HG03354 (cell line): ENCODE measurements around the gene C5AR1.
"Not testable (repeated sequence)": the region's sequence is repeated elsewhere in the genome, so short reads cannot be mapped to it uniquely, and the experiment has no call there.

Source experiments
- ATAC-seq: cut with Tn5 transposase; IDR thresholded peaks from one replicate; pipeline ENCODE4 v1.9.1; 2021; ENCODE audit warnings: mild to moderate bottlenecking; ENCODE audit not compliant: unreplicated experiment, poor library complexity, severe bottlenecking

Gene C5AR1

DNA sequence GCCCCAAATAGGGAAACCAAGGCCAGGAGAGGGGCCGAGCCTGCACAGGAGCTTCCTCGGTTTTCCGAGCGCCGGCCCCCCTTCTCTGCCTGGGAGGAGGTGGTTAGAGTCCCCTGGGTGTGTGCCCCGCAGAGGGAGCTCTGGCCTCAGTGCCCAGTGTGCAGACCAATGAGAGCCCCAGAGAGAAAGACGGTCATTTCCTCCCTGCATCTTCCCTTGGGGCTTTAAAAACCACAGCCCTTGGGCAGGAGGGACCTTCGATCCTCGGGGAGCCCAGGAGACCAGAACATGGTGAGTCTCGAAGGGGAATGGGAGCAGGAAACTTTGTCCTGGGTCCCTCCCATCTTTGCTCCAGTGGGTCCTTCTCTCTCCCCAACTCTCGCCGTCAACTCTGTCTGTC lies at the start of gene C5AR1:
Gene C5AR1 (plus strand): TSS at position 254 of the 400 bp plus-strand sequence. CDS start 35 bp downstream, at position 289.
- ATAC-seq: no peak

DNA sequence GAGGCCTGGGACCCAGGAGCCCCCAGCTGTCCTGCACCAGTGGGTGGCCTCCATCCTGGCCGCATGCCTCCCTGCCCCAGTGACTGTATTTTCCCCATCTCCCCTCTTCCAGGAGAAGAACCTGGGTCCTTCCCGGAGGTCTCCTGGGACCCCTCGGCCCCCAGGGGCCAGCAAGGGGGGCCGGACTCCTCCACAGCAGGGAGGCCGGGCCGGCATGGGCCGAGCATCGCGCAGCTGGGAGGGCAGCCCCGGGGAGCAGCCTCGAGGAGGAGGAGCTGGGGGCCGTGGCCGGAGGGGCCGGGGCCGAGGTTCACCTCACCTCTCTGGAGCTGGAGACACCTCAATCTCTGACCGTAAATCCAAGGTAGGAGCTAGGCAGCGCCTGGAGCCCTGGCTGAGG lies 49.2 kb upstream of the C5AR1 start:
- ATAC-seq: no peak

GRCh38 chr19:47261946-47262793 lies 47.5 kb upstream of the C5AR1 start:
- ATAC-seq: peak; percentile 72

- ATAC-seq: no peak
Measured at GRCh38 chr19:47264629-47265028, 45.0 kb upstream of the C5AR1 start.

DNA sequence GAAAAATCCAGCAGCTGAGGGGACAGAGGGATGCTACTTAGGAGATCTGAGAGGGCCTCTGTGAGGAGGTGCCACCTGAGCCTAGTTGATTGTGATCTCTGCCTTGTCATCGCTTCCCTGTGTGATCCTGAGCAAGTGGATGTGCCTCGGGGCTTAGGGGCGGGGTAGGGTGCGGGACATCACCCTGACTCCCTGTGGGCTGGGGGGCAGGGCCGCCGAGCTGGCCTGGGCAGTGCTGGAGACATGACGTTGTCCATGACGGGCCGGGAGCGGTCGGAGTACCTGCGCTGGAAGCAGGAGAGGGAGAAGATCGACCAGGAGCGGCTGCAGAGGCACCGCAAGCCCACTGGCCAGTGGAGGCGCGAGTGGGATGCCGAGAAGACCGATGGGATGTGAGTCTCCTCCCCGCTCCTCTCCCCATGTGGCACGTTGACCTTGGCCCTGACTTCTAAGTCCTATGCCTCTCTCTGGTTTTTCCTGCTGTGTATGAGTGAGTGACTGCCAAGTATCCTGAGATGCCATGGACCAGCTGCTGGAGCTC lies 43.2 kb upstream of the C5AR1 start:
- ATAC-seq: no peak

- ATAC-seq: no peak
Measured at GRCh38 chr19:47267350-47267759, 42.3 kb upstream of the C5AR1 start.

DNA sequence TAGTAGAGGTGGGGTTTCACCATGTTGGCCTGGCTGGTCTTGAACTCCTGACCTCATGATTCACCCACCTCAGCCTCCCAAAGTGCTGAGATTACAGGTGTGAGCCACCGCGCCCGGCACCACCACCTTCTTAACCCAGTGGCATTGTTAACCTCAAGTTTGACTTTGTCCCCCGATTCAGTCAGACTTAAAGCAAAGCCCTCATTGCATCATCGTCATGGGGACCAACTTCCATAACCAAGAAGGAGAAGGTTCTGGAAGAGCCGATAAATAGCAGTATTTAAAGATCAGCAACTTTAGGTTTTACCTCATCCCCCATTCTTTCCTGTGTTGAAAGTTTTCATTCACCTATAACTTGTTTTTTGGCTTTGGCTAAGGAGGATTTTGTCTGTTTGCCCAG lies 41.6 kb upstream of the C5AR1 start:
- no peak for ATAC-seq

- no peak for ATAC-seq
Measured at GRCh38 chr19:47269596-47269995, 40.1 kb upstream of the C5AR1 start.

DNA sequence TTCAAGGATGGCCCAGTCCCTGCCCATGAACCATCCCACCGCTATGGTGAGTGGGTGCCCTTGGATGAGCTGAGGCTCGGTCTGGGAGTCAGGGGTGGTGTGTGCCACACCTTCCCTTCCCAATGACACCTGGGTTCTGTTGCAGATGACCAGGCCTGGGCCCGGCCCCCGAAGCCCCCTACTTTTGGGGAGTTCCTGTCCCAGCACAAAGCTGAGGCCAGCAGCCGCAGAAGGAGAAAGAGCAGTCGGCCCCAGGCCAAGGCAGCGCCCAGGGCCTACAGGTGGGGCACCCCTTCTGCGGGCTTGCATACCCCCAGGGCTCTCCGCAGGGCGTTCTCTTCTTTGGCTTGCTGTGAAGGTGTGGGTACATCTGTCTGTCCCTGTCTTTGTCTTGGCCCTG lies 39.3 kb upstream of the C5AR1 start:
- no peak for ATAC-seq

GRCh38 chr19:47271949-47272348 lies 37.7 kb upstream of the C5AR1 start:
- ATAC-seq: no peak

GRCh38 chr19:47272448-47273312 lies 37.0 kb upstream of the C5AR1 start:
- no peak for ATAC-seq

DNA sequence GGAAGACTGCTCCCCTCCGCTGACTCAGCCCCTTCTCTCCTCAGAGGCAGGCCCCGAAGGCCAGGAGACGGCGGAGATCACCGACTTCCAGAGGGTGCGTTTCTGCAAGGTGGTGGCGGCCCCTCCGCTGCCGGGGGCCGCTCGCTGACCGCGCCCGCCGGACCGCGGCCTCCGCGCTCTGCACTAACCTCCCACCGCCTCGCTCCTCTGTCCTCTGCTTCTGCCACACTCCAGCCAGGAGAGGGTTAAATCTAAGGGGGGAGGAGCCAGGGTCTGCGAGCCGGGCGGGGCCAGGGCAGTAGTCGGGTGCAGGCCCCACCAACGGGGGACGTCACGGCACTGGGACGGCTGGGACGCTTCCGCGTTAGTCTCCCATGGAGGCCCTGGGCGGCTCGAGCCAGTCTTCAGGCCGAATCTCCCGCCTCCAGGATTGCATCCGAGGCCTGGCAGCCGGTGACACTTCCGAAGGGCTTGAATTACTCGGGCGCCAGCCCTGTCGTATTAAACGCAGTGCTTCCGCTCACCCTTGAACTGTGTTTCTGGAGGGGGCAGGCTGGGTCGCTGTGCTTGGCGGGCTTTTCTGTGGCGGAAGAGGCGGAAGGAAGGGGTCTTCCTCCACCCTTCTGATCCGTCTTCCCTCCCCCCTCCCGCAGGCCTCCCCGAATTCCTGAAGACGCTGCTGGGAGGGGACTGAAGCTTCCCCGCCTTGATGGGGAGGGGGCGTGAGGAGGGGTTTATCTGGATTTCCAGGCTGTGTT lies 36.2 kb upstream of the C5AR1 start:
- peak; percentile 61 for ATAC-seq

- peak; percentile 66 for ATAC-seq
Measured at GRCh38 chr19:47274071-47274890, 35.4 kb upstream of the C5AR1 start, which contains the start of gene INAFM1. Gene INAFM1 (plus strand): TSS chr19:47274885. CDS start chr19:47274920, 35 bp downstream.

GRCh38 chr19:47274891-47275761 lies 34.5 kb upstream of the C5AR1 start:
- peak; percentile 24 for ATAC-seq

DNA sequence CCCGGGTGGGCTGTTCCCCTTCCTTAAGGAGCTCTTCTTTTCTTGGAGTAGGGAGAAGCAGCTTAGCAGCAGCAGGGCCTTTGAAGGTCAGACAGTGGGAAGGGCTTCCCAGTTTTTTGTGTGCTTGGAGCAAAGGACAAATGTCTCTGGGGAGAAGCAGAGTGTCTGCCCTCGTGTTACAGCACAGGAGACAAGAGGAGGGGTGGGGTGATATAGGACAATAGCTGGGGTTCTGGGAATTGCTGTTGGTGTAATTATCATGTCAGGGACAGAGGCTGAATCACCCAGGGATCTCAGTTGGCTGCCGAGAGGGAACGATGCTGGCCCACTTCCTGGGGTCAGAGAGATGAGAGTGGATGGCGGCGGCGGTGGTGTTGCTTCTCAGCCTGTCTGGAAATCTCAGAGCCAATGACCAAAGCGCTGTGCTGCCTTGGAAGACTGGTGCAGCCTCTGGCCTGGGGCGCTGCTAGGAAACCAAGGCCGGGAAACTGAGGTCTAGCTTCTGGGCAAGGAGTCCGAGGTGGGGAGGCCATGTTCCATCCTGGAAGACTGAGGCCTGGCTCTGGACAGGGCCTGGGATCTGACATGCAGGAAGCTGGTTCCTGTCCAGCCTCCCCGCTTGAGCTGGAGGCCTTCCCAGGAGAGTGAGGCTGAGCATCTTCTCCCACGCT lies 33.7 kb upstream of the C5AR1 start:
- no peak for ATAC-seq

DNA sequence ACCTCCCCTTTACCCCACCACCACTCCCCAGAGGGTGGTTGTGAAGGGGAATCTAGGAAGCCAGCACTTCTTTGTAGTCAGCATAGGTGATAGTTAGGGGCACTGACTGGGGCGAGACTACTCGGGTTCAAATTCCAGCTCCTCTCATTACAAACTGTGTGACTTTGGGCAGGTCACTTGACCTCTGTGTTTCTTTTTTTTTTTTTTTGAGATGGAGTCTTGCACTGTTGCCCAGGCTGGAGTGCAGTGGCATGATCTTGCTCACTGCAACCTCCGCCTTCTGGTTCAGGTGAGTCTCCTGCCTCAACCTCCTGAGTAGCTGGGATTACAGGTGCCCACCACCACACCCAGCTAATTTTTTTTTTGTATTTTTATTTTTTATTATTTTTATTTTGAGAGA lies 33.1 kb upstream of the C5AR1 start:
- ATAC-seq: not testable (repeated sequence)

DNA sequence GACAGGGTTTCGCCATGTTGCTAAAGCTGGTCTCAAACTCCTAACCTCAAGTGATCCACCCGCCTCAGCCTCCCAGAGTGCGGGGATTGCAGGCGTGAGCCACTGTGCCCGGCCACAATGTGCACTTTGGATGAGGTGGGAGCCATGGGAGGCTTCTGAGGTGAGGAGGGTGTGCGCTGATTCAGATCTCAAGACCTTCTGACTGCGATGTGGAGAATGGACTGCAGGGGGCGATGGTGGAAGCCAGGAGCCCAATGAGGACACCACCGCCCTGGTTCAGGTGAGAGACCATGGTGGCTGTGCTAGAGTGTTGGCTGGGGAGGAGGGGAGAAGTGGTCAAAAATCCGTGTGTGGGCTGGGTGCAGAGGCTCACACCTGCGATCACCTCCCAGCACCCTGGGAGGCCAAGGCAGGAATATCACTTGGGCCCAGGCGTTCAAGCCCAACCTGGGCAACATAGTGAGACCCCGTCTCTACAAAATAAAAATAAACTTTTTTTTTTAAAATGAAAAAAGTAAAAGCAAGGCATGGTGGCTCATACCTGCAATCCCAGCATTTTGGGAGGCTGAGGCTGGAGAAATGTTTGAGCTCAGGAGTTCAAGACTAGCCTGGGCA lies 29.4 kb upstream of the C5AR1 start:
- no peak for ATAC-seq
